Measurements from ENCODE around the gene RNF113B. TPM values are rescaled to one million over a fixed set of nuclear protein-coding genes. Genes with fewer than 3 reads are reported as not detected.

The RNF113B gene
- total RNA-seq, 6 donors from 2014 or later: not detected

GRCh38 chr13:98172590-98173422, 4.3 kb downstream of the RNF113B start:
- peak overlapping the region; percentile 70 to 85 (median 74) for H3K27ac ChIP-seq
- no peak overlapping the region for H3K4me3 ChIP-seq
- TF ChIP-seq EP300 (IDR thresholded peaks at IDR 0.05) (no peak), POLR2A (IDR thresholded peaks at IDR 0.05) (no peak), CTCF (IDR thresholded peaks at IDR 0.05) (no peak), POLR2AphosphoS5 (IDR thresholded peaks at IDR 0.05) (no peak)
- H3K4me1 ChIP-seq: peaks cover 31 to 45% (median 39%) of the 10 kb centered on the region in 4 donors
- DNase-seq: no peak
- peaks cover 0 to 8% (median 3%) of the 10 kb centered on the region in 4 donors for H3K36me3 ChIP-seq
- 29 to 42% methylated on average over 7 of the region's 7 CpGs for WGBS, 2 donors
- no peaks in the 10 kb centered on the region for H3K9me3 ChIP-seq
- ATAC-seq (ENCODE audit: low FRiP score in 2 of 2): peak; percentile 19 to 40
- H3K27me3 ChIP-seq: no peaks in the 10 kb centered on the region

GRCh38 chr13:98171900-98172589, 5.0 kb downstream of the RNF113B start:
- peak overlapping the region in 2 of 4 donors; percentile 7 to 9 for H3K4me3 ChIP-seq
- H3K9me3 ChIP-seq: no peaks in the 10 kb centered on the region
- peak overlapping the region; percentile 70 to 85 (median 74) for H3K27ac ChIP-seq
- H3K4me1 ChIP-seq: peaks cover 31 to 45% (median 39%) of the 10 kb centered on the region in 4 donors
- H3K36me3 ChIP-seq: peaks cover 0 to 6% (median under 1%) of the 10 kb centered on the region in 4 donors
- TF ChIP-seq POLR2AphosphoS5 (IDR thresholded peaks at IDR 0.05) (no peak), EP300 (IDR thresholded peaks at IDR 0.05) (no peak), POLR2A (IDR thresholded peaks at IDR 0.05) (no peak), CTCF (IDR thresholded peaks at IDR 0.05) (no peak)
- WGBS, 2 donors: 32 to 36% methylated on average over 7 to 14 of the region's 14 CpGs
- peak; percentile 63 to 78 for ATAC-seq (ENCODE audit: low FRiP score in 2 of 2)
- H3K27me3 ChIP-seq: no peaks in the 10 kb centered on the region
- DNase-seq: peak; percentile 43 to 57

DNA sequence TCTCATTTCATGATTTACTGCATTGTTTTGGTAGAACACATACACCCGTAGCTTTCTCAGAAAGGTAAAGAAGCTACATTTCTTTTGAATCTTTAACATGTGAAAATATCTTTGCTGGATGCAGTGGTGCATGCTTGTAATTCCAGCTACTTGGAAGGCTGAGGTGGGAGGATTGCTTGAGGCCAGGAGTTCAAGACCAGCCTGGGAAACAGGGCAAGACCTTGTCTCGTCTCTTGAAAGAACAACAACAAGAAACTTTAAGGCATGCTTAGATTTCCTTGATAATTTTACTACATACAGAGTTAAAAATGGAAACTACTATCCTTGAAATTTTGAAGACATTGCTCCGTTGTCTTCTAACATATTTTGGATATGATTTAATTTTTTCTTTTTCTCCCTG, 7.7 kb downstream of the RNF113B start:
- DNase-seq (no peak), ATAC-seq (ENCODE audit: low FRiP score in 2 of 2) (no peak)
- no peaks in the 10 kb centered on the region for H3K9me3 ChIP-seq
- no peak overlapping the region for H3K27ac ChIP-seq
- H3K27me3 ChIP-seq: no peaks in the 10 kb centered on the region
- WGBS, 2 donors: 82 to 90% methylated on average over 3 of the region's 3 CpGs
- no peaks in the 10 kb centered on the region for H3K36me3 ChIP-seq
- peaks cover 26 to 31% (median 29%) of the 10 kb centered on the region in 4 donors for H3K4me1 ChIP-seq
- TF ChIP-seq EP300 (IDR thresholded peaks at IDR 0.05) (no peak), CTCF (IDR thresholded peaks at IDR 0.05) (no peak), POLR2A (IDR thresholded peaks at IDR 0.05) (no peak), POLR2AphosphoS5 (IDR thresholded peaks at IDR 0.05) (no peak)
- no peak overlapping the region for H3K4me3 ChIP-seq

GRCh38 chr13:98162935-98163334, 14.1 kb downstream of the RNF113B start:
- WGBS, 2 donors: 96 to 97% methylated on average over 5 of the region's 5 CpGs
- H3K27me3 ChIP-seq: no peaks in the 10 kb centered on the region
- no peak for ATAC-seq (ENCODE audit: low FRiP score in 2 of 2)
- no peak overlapping the region for H3K4me3 ChIP-seq
- peaks cover 0 to 8% (median under 1%) of the 10 kb centered on the region in 4 donors for H3K4me1 ChIP-seq
- TF ChIP-seq EP300 (IDR thresholded peaks at IDR 0.05) (no peak), POLR2A (IDR thresholded peaks at IDR 0.05) (no peak), CTCF (IDR thresholded peaks at IDR 0.05) (no peak), POLR2AphosphoS5 (IDR thresholded peaks at IDR 0.05) (no peak)
- H3K9me3 ChIP-seq: no peaks in the 10 kb centered on the region
- DNase-seq: no peak
- H3K36me3 ChIP-seq: peaks cover 0 to 4% (median 0%) of the 10 kb centered on the region in 4 donors
- H3K27ac ChIP-seq: no peak overlapping the region
